Femur (tissue), 1 donor: Measurements from ENCODE around the gene MRPL10.
A peak's percentile ranks its signal among the peaks of the same experiment; 100 is the strongest.

Source experiments
- DNase-seq: peaks from one replicate; pipeline ENCODE4 v3.0.0-alpha.2; 2017

The MRPL10 gene

GRCh38 chr17:47839071-47839470 lies 7.7 kb upstream of the MRPL10 start:
- no peak for DNase-seq

GRCh38 chr17:47838636-47839035 lies 7.3 kb upstream of the MRPL10 start:
- no peak for DNase-seq

GRCh38 chr17:47837401-47838039 lies 6.2 kb upstream of the MRPL10 start:
- DNase-seq, result no peak

GRCh38 chr17:47836601-47837000 lies 5.3 kb upstream of the MRPL10 start:
- DNase-seq, result no peak

GRCh38 chr17:47834756-47835155 lies 3.4 kb upstream of the MRPL10 start:
- no peak for DNase-seq

- no peak for DNase-seq
Measured at GRCh38 chr17:47831934-47832327, 590 bp upstream of the MRPL10 start.

- no peak for DNase-seq
Measured at GRCh38 chr17:47830396-47831002, 842 bp downstream of the MRPL10 start.

GRCh38 chr17:47829870-47830269 lies 1.5 kb downstream of the MRPL10 start:
- no peak for DNase-seq

GRCh38 chr17:47823519-47823918 lies 7.8 kb downstream of the MRPL10 start:
- no peak for DNase-seq

GRCh38 chr17:47822785-47823184 lies 8.6 kb downstream of the MRPL10 start:
- DNase-seq, result no peak

- DNase-seq, result peak; percentile 90
Measured at GRCh38 chr17:47821424-47822391, 9.6 kb downstream of the MRPL10 start, which contains the start of gene OSBPL7. Gene OSBPL7 (minus strand): TSS chr17:47821794. CDS start chr17:47820278, 1,516 bp downstream.

- DNase-seq, result no peak
Measured at GRCh38 chr17:47821031-47821423, 10.3 kb downstream of the MRPL10 start.

- no peak for DNase-seq
Measured at GRCh38 chr17:47820033-47820789, 11.1 kb downstream of the MRPL10 start.

- DNase-seq, result no peak
Measured at GRCh38 chr17:47819475-47819874, 11.9 kb downstream of the MRPL10 start.

- no peak for DNase-seq
Measured at GRCh38 chr17:47818002-47818695, 13.2 kb downstream of the MRPL10 start.

- DNase-seq, result no peak
Measured at GRCh38 chr17:47816947-47817346, 14.4 kb downstream of the MRPL10 start.

GRCh38 chr17:47816111-47816735 lies 15.1 kb downstream of the MRPL10 start:
- DNase-seq, result no peak

- no peak for DNase-seq
Measured at GRCh38 chr17:47815106-47815918, 16.0 kb downstream of the MRPL10 start.

GRCh38 chr17:47813512-47814031 lies 17.8 kb downstream of the MRPL10 start:
- peak; percentile 11 for DNase-seq

- peak; percentile 7 for DNase-seq
Measured at GRCh38 chr17:47813077-47813476, 18.3 kb downstream of the MRPL10 start.
